ENCODE data around the gene PRKAG2. TPM values are rescaled to one million over a fixed set of nuclear protein-coding genes. Genes with fewer than 3 reads are reported as not detected.

The PRKAG2 gene
- total and polyA plus RNA-seq, 2 of the 13 experiments (the other 11 are each of a cell fraction or from before 2014, with no cell fraction given) = 0.90 to 1.3 TPM

DNA sequence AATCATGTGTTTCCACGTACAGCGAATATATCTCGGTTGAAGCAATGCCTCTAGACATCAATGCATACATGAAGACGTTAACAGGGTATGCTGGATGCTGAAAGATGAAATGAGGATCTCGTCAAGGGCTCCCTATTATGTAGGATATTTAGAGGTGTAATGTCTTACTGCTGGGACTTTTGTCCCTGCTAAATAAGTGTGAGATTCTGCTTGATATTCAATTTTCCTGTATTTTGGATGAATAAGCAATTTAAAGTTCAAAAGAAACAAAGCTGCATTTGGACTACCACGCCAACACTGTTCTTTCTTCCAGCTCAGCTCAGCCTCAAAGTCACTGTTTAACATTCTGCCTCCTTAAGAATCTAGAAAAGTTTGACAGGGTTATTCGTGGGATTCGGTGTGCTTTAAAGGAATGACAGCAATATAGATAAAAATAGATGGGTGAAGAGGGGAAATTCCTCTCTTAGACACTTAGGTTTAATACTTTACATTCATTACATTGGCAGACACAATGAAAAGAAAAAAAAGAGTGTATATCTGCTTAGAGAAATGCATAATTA is 247.1 kb downstream of the PRKAG2 start:
- Histone ChIP-seq H3K36me3 (replicated peaks in 1 of 2; ENCODE audit: control insufficient read depth in 1 of 2, insufficient read depth in 2 of 2, low read length in 2 of 2) (no peaks in the 10 kb centered on the region), H4K20me1 (ENCODE audit: insufficient read depth, low read length) (peaks cover 4% of the 10 kb centered on the region; the same call in 1 of the 2 replicates), H3K4me3 (replicated peaks in 1 of 3; ENCODE audit: insufficient read depth in 1 of 3, low read depth in 2 of 3, low read length in 3 of 3) (no peak overlapping the region), H3K9me3 (ENCODE audit: low read length) (peaks cover 8% of the 10 kb centered on the region), H3K27ac (ENCODE audit: extremely low read length, insufficient read depth, low read length) (no peak overlapping the region), H3K4me1 (ENCODE audit: insufficient read depth, low read length) (peaks cover 12% of the 10 kb centered on the region), H2AFZ (ENCODE audit: low read length) (no peak overlapping the region), H3K27me3 (ENCODE audit: control insufficient read depth in 1 of 2, insufficient read depth in 2 of 2, low read length in 2 of 2) (peaks cover 0 to 23% of the 10 kb centered on the region in 2 experiments; a peak in 2 of 5 replicates), H3K79me2 (ENCODE audit: insufficient read depth, low read length) (no peaks in the 10 kb centered on the region), H3K4me2 (ENCODE audit: low read depth, low read length) (no peak overlapping the region), H3K9ac (ENCODE audit: insufficient read depth, low read depth, low read length) (no peak overlapping the region)
- intact Hi-C loops (cut with micrococcal nuclease; ENCODE audit: unreplicated experiment) = no loop called here
- DNase-seq (ENCODE audit: low spot score) (no peak), FAIRE-seq (no peak), ATAC-seq (no peak)
- TF ChIP-seq CREB1 (IDR thresholded peaks at IDR 0.05) = no peak
- TF ChIP-seq CREB1 (CRISPR knock-in tag; IDR thresholded peaks at IDR 0.05) = no peak
- no peak for TF ChIP-seq ATF3 (CRISPR knock-in tag; IDR thresholded peaks at IDR 0.05)
- TF ChIP-seq RAD51 (IDR thresholded peaks at IDR 0.05; ENCODE audit: borderline replicate concordance) = no peak
- TF ChIP-seq MAX (IDR thresholded peaks at IDR 0.05) = no peak
- no peak for TF ChIP-seq NFATC3 (CRISPR knock-in tag; IDR thresholded peaks at IDR 0.05)
- no peak for TF ChIP-seq ZFP36L1 (CRISPR knock-in tag; IDR thresholded peaks at IDR 0.05)
- TF ChIP-seq THRA (CRISPR knock-in tag; IDR thresholded peaks at IDR 0.05; ENCODE audit: borderline replicate concordance) = no peak
- TF ChIP-seq RAD21 (CRISPR knock-in tag; IDR thresholded peaks at IDR 0.05) = no peak
- no peak for TF ChIP-seq ZNF782 (CRISPR knock-in tag; IDR thresholded peaks at IDR 0.05; ENCODE audit: borderline replicate concordance)
- TF ChIP-seq REST (IDR thresholded peaks at IDR 0.05; ENCODE audit: borderline replicate concordance in 1 of 2, low read depth in 1 of 2, low read length in 2 of 2) = no peak
- TF ChIP-seq GZF1 (CRISPR knock-in tag; IDR thresholded peaks at IDR 0.05) = no peak
- TF ChIP-seq DR1 (CRISPR knock-in tag; IDR thresholded peaks at IDR 0.05) = no peak
- TF ChIP-seq, protein P1, sequence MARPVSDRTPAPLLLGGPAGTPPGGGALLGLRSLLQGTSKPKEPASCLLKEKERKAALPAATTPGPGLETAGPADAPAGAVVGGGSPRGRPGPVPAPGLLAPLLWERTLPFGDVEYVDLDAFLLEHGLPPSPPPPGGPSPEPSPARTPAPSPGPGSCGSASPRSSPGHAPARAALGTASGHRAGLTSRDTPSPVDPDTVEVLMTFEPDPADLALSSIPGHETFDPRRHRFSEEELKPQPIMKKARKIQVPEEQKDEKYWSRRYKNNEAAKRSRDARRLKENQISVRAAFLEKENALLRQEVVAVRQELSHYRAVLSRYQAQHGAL (CRISPR knock-in tag; IDR thresholded peaks at IDR 0.05; ENCODE audit: not compliant biosample characterization) = no peak
- no peak for TF ChIP-seq GABPA (IDR thresholded peaks at IDR 0.05; ENCODE audit: low read depth, low read length)
- no peak for TF ChIP-seq GABPA (CRISPR knock-in tag; IDR thresholded peaks at IDR 0.05; ENCODE audit: low read depth)
- in situ Hi-C loops (cut with HindIII; ENCODE audit: extremely low pct_ligation_motif_present, low pct_unique_long_range_greater_than_20kb) = loop anchor here (5.0 kb wide), 2 partner anchors 78 to 128 kb away; no protein-coding TSS in a partner anchor
- POLR2A ChIA-PET = no interaction called here
- WGBS (ENCODE audit: low lambda C conversion rate) = 70% methylated on average over 8 of the region's 8 CpGs
- CTCF ChIA-PET (ENCODE audit: low intra/inter-chr PET ratio, low total read pairs) = no interaction called here
- BruUV-seq (replicated peaks) = no TSS peak
